NT2/D1 (cell line): ENCODE data around the gene FBLN7.

Source experiments
- DNase-seq: peaks from one replicate; pipeline ENCODE4 v3.0.0-alpha.2; 2011; ENCODE audit warnings: low read depth, low spot score
- H3K27me3 ChIP-seq: 2 replicates; pipeline ENCODE4 v1.6.0; 2011; ENCODE audit warnings: mild to moderate bottlenecking; ENCODE audit not compliant: insufficient read length, insufficient read depth
- H3K36me3 ChIP-seq: 2 replicates; pipeline ENCODE4 v1.6.1; 2011; ENCODE audit warnings: mild to moderate bottlenecking, low read length, mixed read lengths; ENCODE audit not compliant: insufficient read depth, insufficient read length
- H3K4me1 ChIP-seq: 2 replicates; pipeline ENCODE4 v1.5.1; 2011; ENCODE audit not compliant: insufficient read depth, insufficient read length
- H3K4me3 ChIP-seq: 2 replicates; pipeline ENCODE4 v1.5.1; 2011; ENCODE audit warnings: low read depth; ENCODE audit not compliant: insufficient read length
- H3K9ac ChIP-seq: 2 replicates; pipeline ENCODE4 v1.6.0; 2011; ENCODE audit warnings: low read depth; ENCODE audit not compliant: insufficient read length
- H3K9me3 ChIP-seq: 2 replicates; pipeline ENCODE4 v1.5.1; 2011; ENCODE audit warnings: mild to moderate bottlenecking, low read length; ENCODE audit not compliant: insufficient read depth
- SUZ12 ChIP-seq: IDR thresholded peaks from 2 replicates; pipeline ENCODE4 v1.6.1; 2011; ENCODE audit not compliant: insufficient read length, insufficient read depth; ENCODE audit errors: extremely low read depth
- YY1 ChIP-seq: IDR thresholded peaks from 2 replicates; pipeline ENCODE4 v1.6.1; 2011; ENCODE audit not compliant: insufficient read length, insufficient read depth
- ZNF274 ChIP-seq: IDR thresholded peaks from 2 replicates; pipeline ENCODE4 v1.6.1; 2011; ENCODE audit warnings: mild to moderate bottlenecking, low read depth, low read length

The FBLN7 gene

DNA sequence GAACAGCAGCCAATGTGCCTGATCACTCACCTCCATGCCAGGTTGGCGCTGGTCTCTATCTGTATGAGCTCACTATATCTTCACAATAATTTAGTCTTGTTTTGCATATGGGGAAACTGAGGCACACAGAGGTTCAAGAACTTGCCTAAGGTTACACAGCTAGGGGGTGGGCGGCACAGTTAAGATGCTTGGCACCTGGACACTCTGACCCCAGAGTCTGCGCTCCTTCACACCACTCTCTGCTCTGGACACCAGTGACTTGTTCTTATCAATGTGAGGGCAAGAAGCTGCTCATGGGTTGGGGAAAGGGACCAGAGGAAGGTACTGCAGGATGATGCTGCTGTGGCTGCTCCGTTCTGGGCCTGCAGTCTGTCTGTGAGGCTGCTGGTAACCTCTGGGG, 27.1 kb downstream of the FBLN7 start:
- TF ChIP-seq SUZ12, result no peak
- TF ChIP-seq ZNF274, result no peak
- no peak for TF ChIP-seq YY1
- Histone ChIP-seq H3K9ac (no peak overlapping the region), H3K4me1 (no peaks in the 10 kb centered on the region), H3K36me3 (no peaks in the 10 kb centered on the region), H3K4me3 (no peak overlapping the region), H3K9me3 (no peaks in the 10 kb centered on the region), H3K27me3 (no peaks in the 10 kb centered on the region)
- DNase-seq, result no peak

DNA sequence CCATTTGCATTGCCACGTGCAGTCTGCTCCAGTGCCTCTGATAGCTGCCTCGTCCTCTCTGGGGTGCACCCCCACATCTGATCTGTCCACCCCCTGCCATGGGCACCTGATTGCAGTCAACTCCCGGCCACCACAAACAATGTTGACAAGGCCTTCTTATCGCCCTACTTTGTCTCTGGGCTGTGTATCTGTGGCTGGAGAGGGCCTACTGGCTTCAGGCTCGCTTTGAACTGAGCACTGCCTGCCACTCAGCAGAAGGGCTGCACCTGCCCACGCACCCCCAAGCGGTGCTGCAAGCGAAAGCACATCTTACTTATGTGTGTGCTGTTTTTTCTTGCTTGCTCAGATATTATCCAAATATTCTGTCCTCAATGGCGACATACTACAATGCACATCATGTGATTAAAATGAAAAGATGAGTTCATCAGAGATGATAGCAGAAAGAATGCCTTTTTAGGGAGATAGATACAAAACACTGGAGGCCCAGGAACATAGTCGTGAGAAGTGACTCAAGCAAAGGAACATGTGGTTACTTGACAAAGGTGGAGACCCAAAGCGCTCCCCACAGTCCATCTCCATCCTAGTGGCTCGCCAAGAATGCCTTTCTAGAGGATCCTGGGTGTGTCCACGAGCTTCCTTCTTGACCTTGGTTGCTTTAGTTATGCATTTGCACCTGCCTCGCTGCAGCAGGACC, 28.8 kb downstream of the FBLN7 start:
- H3K36me3 ChIP-seq, result no peaks in the 10 kb centered on the region
- H3K4me1 ChIP-seq, result no peaks in the 10 kb centered on the region
- DNase-seq, result no peak
- no peaks in the 10 kb centered on the region for H3K9me3 ChIP-seq
- TF ChIP-seq YY1 (no peak), ZNF274 (no peak), SUZ12 (no peak)
- H3K4me3 ChIP-seq, result no peak overlapping the region
- no peak overlapping the region for H3K9ac ChIP-seq
- H3K27me3 ChIP-seq, result no peaks in the 10 kb centered on the region

DNA sequence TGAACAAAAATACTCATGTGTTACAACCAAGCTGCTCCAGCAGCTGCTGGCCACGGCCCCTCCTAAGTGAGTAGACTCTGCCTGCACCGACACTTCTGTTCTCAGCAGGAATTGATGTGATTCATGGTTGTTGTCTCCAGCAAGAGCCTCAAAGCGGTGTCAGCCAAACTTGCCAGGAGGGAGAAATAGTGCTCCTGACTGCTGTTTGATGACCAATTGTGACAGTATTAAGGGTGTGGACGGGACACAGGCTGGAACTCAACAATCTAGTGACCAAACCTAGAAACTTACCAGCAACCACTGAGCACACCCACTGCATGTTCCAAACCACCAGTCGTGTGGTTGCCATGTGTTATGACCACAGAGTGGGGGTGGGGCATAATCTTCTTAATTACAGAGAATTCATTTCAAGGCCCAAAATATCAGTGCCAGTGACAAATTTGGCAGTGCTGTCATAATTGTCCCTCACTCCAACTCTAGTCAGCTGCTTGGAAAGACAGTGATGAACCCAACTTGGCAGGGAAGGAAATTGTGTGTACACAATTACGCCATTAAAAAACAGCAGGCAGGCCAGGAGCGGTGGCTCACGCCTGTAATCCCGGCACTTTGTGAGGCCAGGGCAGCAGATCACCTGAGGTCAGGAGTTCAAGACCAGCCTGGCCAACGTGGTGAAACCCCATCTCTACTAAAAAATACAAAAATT, 30.4 kb downstream of the FBLN7 start:
- H3K9me3 ChIP-seq, result no peaks in the 10 kb centered on the region

DNA sequence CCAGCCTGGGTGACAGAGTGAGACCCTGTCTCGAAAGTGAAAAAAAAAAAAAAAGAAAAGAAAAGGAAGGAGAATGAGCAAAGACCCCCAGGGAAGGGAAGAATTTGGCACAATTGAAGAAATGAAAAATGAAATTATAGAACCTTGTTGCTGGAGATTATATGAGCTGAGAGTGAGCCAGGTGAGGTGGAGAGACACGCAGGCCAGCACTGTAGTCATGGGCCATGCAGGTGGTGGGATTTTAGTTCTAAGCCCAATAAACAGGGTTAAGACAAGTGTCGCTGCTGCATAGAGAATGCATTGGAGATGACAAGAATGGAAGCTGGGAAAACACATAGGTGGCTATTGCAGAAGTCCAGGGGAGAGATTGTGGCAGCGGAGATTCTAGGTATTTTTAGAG, 32.3 kb downstream of the FBLN7 start:
- no peaks in the 10 kb centered on the region for H3K27me3 ChIP-seq
- no peak overlapping the region for H3K4me3 ChIP-seq
- H3K36me3 ChIP-seq, result no peaks in the 10 kb centered on the region
- TF ChIP-seq YY1 (no peak), SUZ12 (no peak), ZNF274 (no peak)
- H3K9ac ChIP-seq, result no peak overlapping the region
- no peaks in the 10 kb centered on the region for H3K9me3 ChIP-seq
- DNase-seq, result no peak
- no peaks in the 10 kb centered on the region for H3K4me1 ChIP-seq

More for the DNA sequence above, 30.4 kb downstream of the FBLN7 start:
- DNase-seq, result no peak
- Histone ChIP-seq H3K27me3 (no peaks in the 10 kb centered on the region), H3K36me3 (no peaks in the 10 kb centered on the region), H3K4me3 (no peak overlapping the region), H3K4me1 (no peaks in the 10 kb centered on the region), H3K9ac (no peak overlapping the region)
- TF ChIP-seq YY1 (no peak), SUZ12 (no peak), ZNF274 (no peak)

DNA sequence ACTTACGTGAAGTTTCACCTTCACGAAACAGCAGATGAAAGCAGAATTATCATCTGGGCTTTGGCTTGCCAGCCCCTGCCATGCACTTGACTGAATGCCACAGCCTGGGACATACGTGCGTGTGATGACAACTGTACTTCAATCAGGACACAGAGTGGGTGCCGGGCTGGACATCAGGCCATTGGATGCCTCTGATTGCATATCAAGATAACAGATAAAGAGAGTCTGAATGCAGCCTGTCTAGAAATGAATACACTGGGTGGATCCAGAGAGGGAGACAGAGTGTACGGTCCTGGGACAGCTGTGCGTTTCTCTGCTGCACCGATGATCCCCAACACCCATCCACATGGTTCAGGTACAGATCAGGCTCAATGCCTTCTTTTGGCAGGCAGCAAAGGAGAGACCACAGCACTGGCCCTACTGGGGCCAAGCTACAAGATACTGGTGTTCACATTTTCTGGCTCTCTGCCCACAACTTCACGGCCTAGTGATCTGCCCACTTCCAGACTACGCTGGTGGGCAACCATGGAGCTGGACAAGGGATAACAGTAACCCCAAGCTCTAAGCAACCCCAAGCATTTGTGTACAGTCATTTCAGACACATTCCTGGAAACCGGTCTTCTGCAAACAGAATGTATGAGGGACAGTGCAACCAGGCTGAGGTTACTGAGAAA, 35.6 kb downstream of the FBLN7 start:
- H3K27me3 ChIP-seq, result no peaks in the 10 kb centered on the region
- no peaks in the 10 kb centered on the region for H3K4me1 ChIP-seq
- no peak for TF ChIP-seq YY1
- TF ChIP-seq SUZ12, result no peak
- no peak for TF ChIP-seq ZNF274
- H3K36me3 ChIP-seq, result no peaks in the 10 kb centered on the region
- DNase-seq, result no peak
- no peak overlapping the region for H3K4me3 ChIP-seq
- no peaks in the 10 kb centered on the region for H3K9me3 ChIP-seq
- no peak overlapping the region for H3K9ac ChIP-seq

DNA sequence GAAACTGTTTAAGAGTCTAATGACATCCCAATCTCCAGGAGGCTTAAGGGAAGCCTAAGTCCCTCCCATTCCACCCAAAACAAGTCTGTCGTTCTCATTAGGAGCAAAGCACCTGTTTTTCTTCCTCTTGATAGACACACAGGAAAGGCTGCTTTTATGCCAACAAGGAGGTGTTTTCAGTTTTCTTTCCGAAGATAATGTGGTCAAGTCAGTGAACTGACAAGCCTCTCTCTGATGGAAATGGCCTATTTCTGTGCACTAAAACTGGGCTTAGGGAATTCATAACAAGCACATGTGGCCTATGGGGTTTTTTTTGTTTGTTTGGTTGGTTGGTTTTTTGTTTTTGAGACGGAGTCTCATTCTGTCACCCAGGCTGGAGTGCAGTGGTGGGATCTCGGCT, 36.2 kb downstream of the FBLN7 start:
- no peaks in the 10 kb centered on the region for H3K9me3 ChIP-seq
- H3K36me3 ChIP-seq, result no peaks in the 10 kb centered on the region
- no peak for DNase-seq
- no peak for TF ChIP-seq ZNF274
- TF ChIP-seq YY1, result no peak
- no peak for TF ChIP-seq SUZ12
- H3K27me3 ChIP-seq, result no peaks in the 10 kb centered on the region
- no peak overlapping the region for H3K4me3 ChIP-seq
- no peak overlapping the region for H3K9ac ChIP-seq
- no peaks in the 10 kb centered on the region for H3K4me1 ChIP-seq

DNA sequence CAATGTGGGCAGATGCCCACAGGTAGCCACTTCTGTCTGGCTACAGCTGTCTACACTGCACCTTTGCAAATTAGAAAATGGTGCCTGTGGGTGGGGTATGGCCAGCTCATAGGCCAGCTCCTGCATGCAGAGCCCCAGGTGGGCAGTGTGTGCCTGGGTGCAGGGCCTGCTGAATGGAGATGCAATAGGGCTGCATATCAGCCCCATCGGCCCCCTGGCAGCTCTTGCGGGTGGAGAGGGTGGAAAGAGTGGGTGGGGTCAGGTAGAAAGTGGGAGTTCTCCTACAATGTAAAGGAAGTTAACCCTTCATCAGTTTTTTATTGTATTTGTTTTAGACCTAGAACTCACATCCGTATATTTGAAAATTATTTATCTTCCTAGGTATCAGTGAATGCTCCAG, 37.1 kb downstream of the FBLN7 start:
- Histone ChIP-seq H3K36me3 (no peaks in the 10 kb centered on the region), H3K27me3 (no peaks in the 10 kb centered on the region), H3K9me3 (no peaks in the 10 kb centered on the region), H3K9ac (no peak overlapping the region), H3K4me3 (no peak overlapping the region), H3K4me1 (no peaks in the 10 kb centered on the region)
- no peak for TF ChIP-seq SUZ12
- TF ChIP-seq YY1, result no peak
- TF ChIP-seq ZNF274, result no peak
- DNase-seq, result no peak
